Measurements from ENCODE around the gene AFF1.
A peak's percentile ranks its signal among the peaks of the same experiment; 100 is the strongest.

The AFF1 gene

DNA sequence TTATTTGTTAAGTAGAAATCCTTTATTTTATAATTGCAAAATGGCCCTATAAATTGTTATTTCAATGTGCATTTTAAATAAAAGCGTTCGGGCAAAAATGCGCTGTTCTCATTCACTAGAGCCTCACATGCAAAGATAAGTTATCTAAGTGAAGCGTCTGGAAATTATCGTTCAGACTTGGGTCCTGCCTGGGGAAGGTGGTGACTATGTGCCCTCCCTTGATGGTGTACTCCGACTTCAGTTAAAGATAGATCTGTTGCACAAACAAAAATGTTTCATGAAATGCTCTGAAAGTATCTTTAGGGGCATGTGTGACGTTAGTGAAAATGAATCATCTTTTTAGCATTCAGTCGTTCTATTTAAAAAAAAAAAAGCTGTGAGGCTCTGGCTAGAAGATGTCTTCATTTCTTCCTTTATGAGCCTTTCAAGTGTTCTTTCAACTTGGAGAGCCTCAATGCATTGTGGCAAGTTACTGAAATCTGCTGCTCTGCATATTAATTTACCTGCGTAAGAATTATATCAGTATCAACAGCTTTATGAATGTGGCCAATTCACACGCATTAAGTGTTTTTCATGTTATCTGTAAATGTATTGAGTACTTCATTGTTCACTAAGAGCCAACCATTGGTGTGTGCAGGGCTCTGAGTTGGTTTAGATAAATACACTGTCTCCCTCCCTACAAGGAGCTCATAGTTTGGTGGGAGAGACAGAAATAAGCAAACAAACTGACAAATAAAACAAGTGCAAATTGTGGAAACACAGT lies 83.0 kb downstream of the AFF1 start:
- no peaks in the 10 kb centered on the region for H3K27me3 ChIP-seq (ENCODE audit: insufficient read depth, low read length)
- no peak overlapping the region for H4K8ac ChIP-seq (ENCODE audit: low read depth, low read length)
- no peak overlapping the region for H3K18ac ChIP-seq (ENCODE audit: low read length)
- no peak overlapping the region for H2BK12ac ChIP-seq (ENCODE audit: low read length)
- H3K23ac ChIP-seq (ENCODE audit: low read length), result no peak overlapping the region
- H3K79me1 ChIP-seq (ENCODE audit: low read length), result no peaks in the 10 kb centered on the region
- H3K36me3 ChIP-seq (ENCODE audit: control insufficient read depth in 1 of 2, insufficient read depth in 2 of 2, low read length in 2 of 2), result no peaks in the 10 kb centered on the region
- H3K4me1 ChIP-seq (ENCODE audit: control insufficient read depth in 1 of 2, insufficient read depth in 2 of 2, low read length in 2 of 2), result peaks cover 0 to 3% of the 10 kb centered on the region in 2 experiments
- H3K14ac ChIP-seq (ENCODE audit: low read length), result no peak overlapping the region
- H2AK5ac ChIP-seq (ENCODE audit: low read length), result no peak overlapping the region
- H2BK120ac ChIP-seq (ENCODE audit: insufficient read depth, low read length, poor library complexity), result no peak overlapping the region
- H3K27ac ChIP-seq (ENCODE audit: low read depth, low read length), result no peak overlapping the region
- no peaks in the 10 kb centered on the region for H3K79me2 ChIP-seq (ENCODE audit: control insufficient read depth, insufficient read depth, low read length, poor library complexity)
- no CpG with 5 or more reads among the region's 10 CpGs for WGBS (ENCODE audit: extremely low coverage, insufficient coverage, insufficient read length)
- no peak overlapping the region for H2AFZ ChIP-seq (ENCODE audit: insufficient read depth, low read length, poor library complexity)
- H3K9ac ChIP-seq (ENCODE audit: low read length), result no peak overlapping the region
- no peak overlapping the region for H2BK5ac ChIP-seq (ENCODE audit: low read depth, low read length, poor library complexity)
- no peaks in the 10 kb centered on the region for H3K9me3 ChIP-seq (ENCODE audit: insufficient read depth, low read depth, low read length)
- no peak overlapping the region for H3K4ac ChIP-seq (ENCODE audit: low read depth, low read length)
- no peak overlapping the region for H3K4me3 ChIP-seq (ENCODE audit: low read depth, low read length)
- no peak overlapping the region for H4K12ac ChIP-seq (ENCODE audit: low read depth, low read length)
- no peak overlapping the region for H4K91ac ChIP-seq (ENCODE audit: low read depth, low read length)
- peak; percentile 34 to 77 for DNase-seq
- H3K4me2 ChIP-seq (ENCODE audit: low read length), result no peak overlapping the region

DNA sequence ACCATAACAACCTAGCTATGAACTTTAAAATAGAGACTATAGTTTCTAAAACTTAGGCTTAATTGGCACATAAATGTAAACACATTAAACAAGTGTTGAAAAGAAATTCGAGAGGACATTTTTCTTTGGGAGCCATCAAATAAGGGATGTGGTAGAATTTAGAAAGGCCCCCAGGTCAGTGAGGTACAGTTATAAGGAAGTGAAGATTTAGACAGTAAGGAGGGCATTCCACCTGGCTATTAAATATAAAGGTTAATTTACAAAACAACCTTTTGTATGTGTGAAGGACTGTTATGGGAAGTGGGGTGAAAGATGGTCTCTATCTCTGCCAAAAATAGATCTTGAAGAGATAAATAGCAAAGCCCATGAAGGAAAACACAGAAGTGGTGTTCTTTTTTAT lies 83.9 kb downstream of the AFF1 start:
- H3K27me3 ChIP-seq (ENCODE audit: insufficient read depth, low read length), result no peaks in the 10 kb centered on the region
- no peak overlapping the region for H3K4me3 ChIP-seq (ENCODE audit: low read depth, low read length)
- H3K4me2 ChIP-seq (ENCODE audit: low read length), result no peak overlapping the region
- no peak overlapping the region for H2AK5ac ChIP-seq (ENCODE audit: low read length)
- no peak overlapping the region for H4K8ac ChIP-seq (ENCODE audit: low read depth, low read length)
- H3K4ac ChIP-seq (ENCODE audit: low read depth, low read length), result no peak overlapping the region
- H3K18ac ChIP-seq (ENCODE audit: low read length), result no peak overlapping the region
- no peaks in the 10 kb centered on the region for H3K9me3 ChIP-seq (ENCODE audit: insufficient read depth, low read depth, low read length)
- no peak overlapping the region for H3K27ac ChIP-seq (ENCODE audit: low read depth, low read length)
- no peak overlapping the region for H2BK12ac ChIP-seq (ENCODE audit: low read length)
- no peak overlapping the region for H2BK5ac ChIP-seq (ENCODE audit: low read depth, low read length, poor library complexity)
- H3K4me1 ChIP-seq (ENCODE audit: control insufficient read depth in 1 of 2, insufficient read depth in 2 of 2, low read length in 2 of 2), result peaks cover 0 to 3% of the 10 kb centered on the region in 2 experiments
- H3K79me2 ChIP-seq (ENCODE audit: control insufficient read depth, insufficient read depth, low read length, poor library complexity), result no peaks in the 10 kb centered on the region
- no CpG with 5 or more reads among the region's 1 CpG for WGBS (ENCODE audit: extremely low coverage, insufficient coverage, insufficient read length)
- H3K9ac ChIP-seq (ENCODE audit: low read length), result no peak overlapping the region
- H3K23ac ChIP-seq (ENCODE audit: low read length), result no peak overlapping the region
- no peak overlapping the region for H4K12ac ChIP-seq (ENCODE audit: low read depth, low read length)
- no peaks in the 10 kb centered on the region for H3K79me1 ChIP-seq (ENCODE audit: low read length)
- no peak overlapping the region for H2AFZ ChIP-seq (ENCODE audit: insufficient read depth, low read length, poor library complexity)
- H2BK120ac ChIP-seq (ENCODE audit: insufficient read depth, low read length, poor library complexity), result no peak overlapping the region
- no peak overlapping the region for H4K91ac ChIP-seq (ENCODE audit: low read depth, low read length)
- H3K14ac ChIP-seq (ENCODE audit: low read length), result no peak overlapping the region
- no peak for DNase-seq
- no peaks in the 10 kb centered on the region for H3K36me3 ChIP-seq (ENCODE audit: control insufficient read depth in 1 of 2, insufficient read depth in 2 of 2, low read length in 2 of 2)

DNA sequence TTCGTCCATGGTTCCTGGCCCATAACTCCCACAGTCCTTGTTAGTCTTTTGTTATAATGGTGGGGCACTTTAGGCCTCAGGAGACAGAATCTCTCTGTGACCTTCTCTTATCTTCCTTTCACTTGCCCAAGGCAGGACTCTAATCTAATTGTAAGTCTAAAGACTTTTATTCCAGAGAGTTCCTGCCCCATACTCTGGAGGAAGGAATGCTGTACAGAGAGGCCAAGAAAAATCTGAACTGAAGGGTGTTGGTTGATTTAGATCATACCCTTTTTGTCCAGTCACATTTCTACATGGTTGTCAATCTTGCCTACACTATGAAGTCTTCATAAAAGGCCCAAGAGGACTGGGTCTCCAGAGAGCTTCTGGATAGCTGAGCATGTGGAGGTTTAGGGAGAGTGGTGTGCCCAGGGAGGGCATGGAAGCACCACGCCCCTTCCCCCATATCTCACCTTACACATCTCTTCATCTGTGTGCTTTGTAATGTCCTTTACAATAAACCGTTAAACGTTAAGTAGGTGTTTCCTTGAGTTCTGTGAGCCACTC lies 84.5 kb downstream of the AFF1 start:
- H4K12ac ChIP-seq (ENCODE audit: low read depth, low read length), result no peak overlapping the region
- H3K27me3 ChIP-seq (ENCODE audit: insufficient read depth, low read length), result no peaks in the 10 kb centered on the region
- no peak overlapping the region for H2BK5ac ChIP-seq (ENCODE audit: low read depth, low read length, poor library complexity)
- H3K36me3 ChIP-seq (ENCODE audit: control insufficient read depth in 1 of 2, insufficient read depth in 2 of 2, low read length in 2 of 2), result no peaks in the 10 kb centered on the region
- no peak overlapping the region for H2AFZ ChIP-seq (ENCODE audit: insufficient read depth, low read length, poor library complexity)
- H4K91ac ChIP-seq (ENCODE audit: low read depth, low read length), result no peak overlapping the region
- H4K8ac ChIP-seq (ENCODE audit: low read depth, low read length), result no peak overlapping the region
- no peak overlapping the region for H3K18ac ChIP-seq (ENCODE audit: low read length)
- WGBS (ENCODE audit: extremely low coverage, insufficient coverage, insufficient read length), result no CpG with 5 or more reads among the region's 4 CpGs
- no peaks in the 10 kb centered on the region for H3K9me3 ChIP-seq (ENCODE audit: insufficient read depth, low read depth, low read length)
- H3K27ac ChIP-seq (ENCODE audit: low read depth, low read length), result no peak overlapping the region
- DNase-seq, result peak in 1 of 2 donors; percentile 38
- H3K4ac ChIP-seq (ENCODE audit: low read depth, low read length), result no peak overlapping the region
- no peak overlapping the region for H3K23ac ChIP-seq (ENCODE audit: low read length)
- H2AK5ac ChIP-seq (ENCODE audit: low read length), result no peak overlapping the region
- no peak overlapping the region for H2BK120ac ChIP-seq (ENCODE audit: insufficient read depth, low read length, poor library complexity)
- peaks cover 0 to 4% of the 10 kb centered on the region in 2 experiments for H3K4me1 ChIP-seq (ENCODE audit: control insufficient read depth in 1 of 2, insufficient read depth in 2 of 2, low read length in 2 of 2)
- no peaks in the 10 kb centered on the region for H3K79me2 ChIP-seq (ENCODE audit: control insufficient read depth, insufficient read depth, low read length, poor library complexity)
- no peaks in the 10 kb centered on the region for H3K79me1 ChIP-seq (ENCODE audit: low read length)
- H3K4me2 ChIP-seq (ENCODE audit: low read length), result no peak overlapping the region
- H3K4me3 ChIP-seq (ENCODE audit: low read depth, low read length), result no peak overlapping the region
- no peak overlapping the region for H3K9ac ChIP-seq (ENCODE audit: low read length)
- no peak overlapping the region for H3K14ac ChIP-seq (ENCODE audit: low read length)
- H2BK12ac ChIP-seq (ENCODE audit: low read length), result no peak overlapping the region

DNA sequence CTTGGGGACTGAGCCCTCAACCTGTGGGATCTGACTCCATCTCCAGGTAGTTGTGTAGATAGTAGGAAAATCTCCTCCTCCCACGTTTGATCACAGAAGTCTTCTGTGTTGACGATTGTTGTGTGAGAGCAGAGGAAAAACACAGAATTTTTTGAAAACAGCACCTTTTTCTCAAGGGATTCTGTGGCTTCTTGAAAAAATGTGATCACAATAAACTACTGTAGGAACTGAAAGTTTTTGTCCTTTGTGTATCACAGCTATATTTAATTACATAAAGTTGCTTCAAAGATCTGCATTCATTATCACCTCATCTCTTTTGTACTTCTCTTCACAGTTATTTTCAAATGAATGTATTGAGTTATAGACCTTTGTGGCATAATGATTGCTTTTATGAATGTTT lies 85.1 kb downstream of the AFF1 start:
- Histone ChIP-seq H4K8ac (ENCODE audit: low read depth, low read length) (no peak overlapping the region), H3K4me3 (ENCODE audit: low read depth, low read length) (no peak overlapping the region), H3K14ac (ENCODE audit: low read length) (no peak overlapping the region), H3K27me3 (ENCODE audit: insufficient read depth, low read length) (no peaks in the 10 kb centered on the region), H2BK5ac (ENCODE audit: low read depth, low read length, poor library complexity) (no peak overlapping the region), H4K12ac (ENCODE audit: low read depth, low read length) (no peak overlapping the region), H2BK12ac (ENCODE audit: low read length) (no peak overlapping the region), H3K9ac (ENCODE audit: low read length) (no peak overlapping the region), H3K4me2 (ENCODE audit: low read length) (no peak overlapping the region), H3K27ac (ENCODE audit: low read depth, low read length) (no peak overlapping the region), H3K79me1 (ENCODE audit: low read length) (no peaks in the 10 kb centered on the region), H2BK120ac (ENCODE audit: insufficient read depth, low read length, poor library complexity) (no peak overlapping the region), H4K91ac (ENCODE audit: low read depth, low read length) (no peak overlapping the region), H3K36me3 (ENCODE audit: control insufficient read depth in 1 of 2, insufficient read depth in 2 of 2, low read length in 2 of 2) (no peaks in the 10 kb centered on the region), H2AK5ac (ENCODE audit: low read length) (no peak overlapping the region), H3K9me3 (ENCODE audit: insufficient read depth, low read depth, low read length) (no peaks in the 10 kb centered on the region), H3K4ac (ENCODE audit: low read depth, low read length) (no peak overlapping the region), H3K23ac (ENCODE audit: low read length) (no peak overlapping the region), H3K18ac (ENCODE audit: low read length) (no peak overlapping the region), H3K4me1 (ENCODE audit: control insufficient read depth in 1 of 2, insufficient read depth in 2 of 2, low read length in 2 of 2) (peaks cover 0 to 4% of the 10 kb centered on the region in 2 experiments), H2AFZ (ENCODE audit: insufficient read depth, low read length, poor library complexity) (no peak overlapping the region), H3K79me2 (ENCODE audit: control insufficient read depth, insufficient read depth, low read length, poor library complexity) (no peaks in the 10 kb centered on the region)
- DNase-seq, result no peak
- no CpG with 5 or more reads among the region's 2 CpGs for WGBS (ENCODE audit: extremely low coverage, insufficient coverage, insufficient read length)

All from trophoblast cell (in vitro differentiated cells and primary cell).